Trophoblast cell (in vitro differentiated cells and primary cell): ENCODE results near the gene UQCC2.

Source experiments
- DNase-seq, 2 donors: peaks; one replicate each; pipeline ENCODE4 v3.0.0-alpha.2; 2016
- H2AFZ ChIP-seq: 2 replicates; pipeline ENCODE4 v1.6.1; 2013; ENCODE audit warnings: low read length, moderate library complexity, mild to moderate bottlenecking; ENCODE audit not compliant: insufficient read depth, poor library complexity
- H2AK5ac ChIP-seq: 2 replicates; pipeline ENCODE4 v1.6.1; 2013; ENCODE audit warnings: mild to moderate bottlenecking, low read length
- H2BK120ac ChIP-seq: 2 replicates; pipeline ENCODE4 v1.6.1; 2013; ENCODE audit warnings: low read length, mild to moderate bottlenecking, moderate library complexity; ENCODE audit not compliant: insufficient read depth, poor library complexity
- H2BK12ac ChIP-seq: 2 replicates; pipeline ENCODE4 v1.6.1; 2013; ENCODE audit warnings: mild to moderate bottlenecking, low read length, moderate library complexity
- H2BK5ac ChIP-seq: 2 replicates; pipeline ENCODE4 v1.6.1; 2013; ENCODE audit warnings: low read length, low read depth, moderate library complexity, mild to moderate bottlenecking; ENCODE audit not compliant: poor library complexity
- H3K14ac ChIP-seq: 2 replicates; pipeline ENCODE4 v1.6.1; 2013; ENCODE audit warnings: mild to moderate bottlenecking, low read length
- H3K18ac ChIP-seq: 2 replicates; pipeline ENCODE4 v1.6.1; 2013; ENCODE audit warnings: mild to moderate bottlenecking, low read length
- H3K23ac ChIP-seq: 2 replicates; pipeline ENCODE4 v1.6.1; 2013; ENCODE audit warnings: low read length
- H3K27ac ChIP-seq: 2 replicates; pipeline ENCODE4 v1.5.1; 2013; ENCODE audit warnings: low read depth, mild to moderate bottlenecking, inconsistent platforms, low read length, moderate library complexity
- H3K27me3 ChIP-seq: 2 replicates; pipeline ENCODE4 v1.6.1; 2013; ENCODE audit warnings: inconsistent platforms, mild to moderate bottlenecking, low read length, moderate library complexity; ENCODE audit not compliant: insufficient read depth
- H3K36me3 ChIP-seq, 2 experiments: 1 replicate in 1 of 2; 2 replicates in 1 of 2; pipeline ENCODE4 v1.6.1; 2013; ENCODE audit warnings: low read length in 2 of 2, mild to moderate bottlenecking in 2 of 2, moderate library complexity in 1 of 2; ENCODE audit not compliant: insufficient read depth in 2 of 2, control insufficient read depth in 1 of 2
- H3K4ac ChIP-seq: 2 replicates; pipeline ENCODE4 v1.6.1; 2013; ENCODE audit warnings: low read depth, mild to moderate bottlenecking, low read length, moderate library complexity
- H3K4me1 ChIP-seq, 2 experiments: 1 replicate in 1 of 2; 2 replicates in 1 of 2; pipeline ENCODE4 v1.6.1; 2013; ENCODE audit warnings: low read length in 2 of 2, mild to moderate bottlenecking in 2 of 2, moderate library complexity in 1 of 2; ENCODE audit not compliant: insufficient read depth in 2 of 2, control insufficient read depth in 1 of 2
- H3K4me2 ChIP-seq: 2 replicates; pipeline ENCODE4 v1.6.1; 2013; ENCODE audit warnings: inconsistent platforms, mild to moderate bottlenecking, low read length, moderate library complexity
- H3K4me3 ChIP-seq: 2 replicates; pipeline ENCODE4 v1.5.1; 2013; ENCODE audit warnings: mild to moderate bottlenecking, low read depth, low read length, inconsistent platforms
- H3K79me1 ChIP-seq: one replicate; pipeline ENCODE4 v1.6.1; 2013; ENCODE audit warnings: low read length
- H3K79me2 ChIP-seq: 2 replicates; pipeline ENCODE4 v1.6.1; 2013; ENCODE audit warnings: low read length, mild to moderate bottlenecking; ENCODE audit not compliant: control insufficient read depth, insufficient read depth, poor library complexity
- H3K9ac ChIP-seq: 2 replicates; pipeline ENCODE4 v1.6.1; 2013; ENCODE audit warnings: mild to moderate bottlenecking, low read length
- H3K9me3 ChIP-seq: 2 replicates; pipeline ENCODE4 v1.6.1; 2013; ENCODE audit warnings: low read depth, mild to moderate bottlenecking, control low read depth, inconsistent platforms, low read length; ENCODE audit not compliant: insufficient read depth
- H4K12ac ChIP-seq: 2 replicates; pipeline ENCODE4 v1.6.1; 2013; ENCODE audit warnings: low read depth, mild to moderate bottlenecking, low read length, moderate library complexity
- H4K8ac ChIP-seq: 2 replicates; pipeline ENCODE4 v1.6.1; 2013; ENCODE audit warnings: low read depth, mild to moderate bottlenecking, low read length, moderate library complexity
- H4K91ac ChIP-seq: one replicate; pipeline ENCODE4 v1.6.1; 2013; ENCODE audit warnings: low read depth, mild to moderate bottlenecking, low read length, moderate library complexity
- WGBS: extraction: QIAGEN DNeasy Blood & Tissue Kit; methylation state at CpG from one replicate; pipeline ENCODE4 v1.1.7; 2013; ENCODE audit warnings: missing lambda C conversion rate; ENCODE audit not compliant: insufficient read length, insufficient coverage; ENCODE audit errors: extremely low coverage; 5-methylcytosine and 5-hydroxymethylcytosine counted together

The UQCC2 gene

DNA sequence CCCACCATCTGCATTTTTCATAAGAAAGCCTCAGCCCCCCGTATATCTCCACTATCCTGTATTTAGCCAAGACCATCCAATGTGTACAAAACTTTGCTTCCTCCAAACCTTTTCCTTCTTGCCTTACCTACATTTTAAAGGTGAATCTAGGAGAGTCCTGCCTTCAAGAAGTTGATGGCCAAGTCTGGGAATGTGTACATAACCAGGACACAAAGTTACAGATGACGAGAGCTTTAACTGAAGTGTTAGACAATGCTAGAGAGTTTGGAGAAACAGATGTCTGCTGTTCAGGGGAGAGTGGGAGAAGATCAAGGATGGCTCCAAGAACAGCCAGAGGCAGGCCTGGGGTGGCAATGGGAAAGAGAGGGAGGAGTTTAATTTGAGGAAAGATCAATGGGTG is 2.3 kb upstream of the UQCC2 start:
- Histone ChIP-seq H2AFZ (no peak overlapping the region), H2AK5ac (no peak overlapping the region), H3K9ac (no peak overlapping the region), H3K79me2 (peaks cover 2% of the 10 kb centered on the region), H2BK12ac (no peak overlapping the region), H3K27ac (no peak overlapping the region), H3K4me2 (no peak overlapping the region), H3K23ac (no peak overlapping the region), H3K4me1 (peaks cover 4 to 13% of the 10 kb centered on the region in 2 experiments), H3K18ac (no peak overlapping the region), H4K8ac (no peak overlapping the region), H3K27me3 (no peaks in the 10 kb centered on the region), H3K79me1 (peaks cover 3% of the 10 kb centered on the region), H3K4ac (no peak overlapping the region), H3K4me3 (no peak overlapping the region), H2BK120ac (no peak overlapping the region), H3K9me3 (no peaks in the 10 kb centered on the region), H4K91ac (no peak overlapping the region), H4K12ac (no peak overlapping the region), H3K14ac (no peak overlapping the region), H3K36me3 (peaks cover 4 to 5% of the 10 kb centered on the region in 2 experiments), H2BK5ac (no peak overlapping the region)
- no peak for DNase-seq
- WGBS = no CpG with 5 or more reads among the region's 2 CpGs

DNA sequence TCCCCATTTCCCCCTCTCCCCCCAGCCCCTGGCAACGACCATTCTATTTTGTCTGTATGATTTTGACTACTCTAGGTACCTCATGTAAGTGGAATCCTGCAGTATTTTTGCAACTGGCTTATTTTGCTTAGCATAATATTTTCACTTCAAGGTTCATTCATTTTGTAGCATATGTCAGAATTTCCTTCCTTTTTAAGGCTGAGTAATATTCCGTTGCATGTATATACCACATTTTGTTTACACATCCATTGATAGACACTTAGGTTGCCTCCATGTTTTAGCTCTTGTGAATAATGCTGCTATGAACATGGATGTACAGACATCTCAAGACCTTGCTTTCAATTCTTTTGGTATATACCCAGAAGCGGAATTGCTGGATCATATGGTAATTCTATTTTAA is 1.4 kb upstream of the UQCC2 start:
- Histone ChIP-seq H3K23ac (no peak overlapping the region), H3K27me3 (no peaks in the 10 kb centered on the region), H3K4me3 (no peak overlapping the region), H3K9ac (no peak overlapping the region), H2BK12ac (no peak overlapping the region), H3K4me2 (no peak overlapping the region), H4K12ac (no peak overlapping the region), H4K91ac (no peak overlapping the region), H3K4ac (no peak overlapping the region), H3K79me1 (peaks cover 3% of the 10 kb centered on the region), H4K8ac (no peak overlapping the region), H2AFZ (no peak overlapping the region), H3K9me3 (no peaks in the 10 kb centered on the region), H3K27ac (no peak overlapping the region), H3K4me1 (peaks cover 4 to 13% of the 10 kb centered on the region in 2 experiments), H3K36me3 (peaks cover 7 to 12% of the 10 kb centered on the region in 2 experiments), H2BK5ac (no peak overlapping the region), H3K79me2 (peaks cover 2% of the 10 kb centered on the region), H2AK5ac (no peak overlapping the region), H2BK120ac (no peak overlapping the region), H3K18ac (no peak overlapping the region), H3K14ac (no peak overlapping the region)
- no CpG with 5 or more reads among the region's 3 CpGs for WGBS
- no peak for DNase-seq

DNA sequence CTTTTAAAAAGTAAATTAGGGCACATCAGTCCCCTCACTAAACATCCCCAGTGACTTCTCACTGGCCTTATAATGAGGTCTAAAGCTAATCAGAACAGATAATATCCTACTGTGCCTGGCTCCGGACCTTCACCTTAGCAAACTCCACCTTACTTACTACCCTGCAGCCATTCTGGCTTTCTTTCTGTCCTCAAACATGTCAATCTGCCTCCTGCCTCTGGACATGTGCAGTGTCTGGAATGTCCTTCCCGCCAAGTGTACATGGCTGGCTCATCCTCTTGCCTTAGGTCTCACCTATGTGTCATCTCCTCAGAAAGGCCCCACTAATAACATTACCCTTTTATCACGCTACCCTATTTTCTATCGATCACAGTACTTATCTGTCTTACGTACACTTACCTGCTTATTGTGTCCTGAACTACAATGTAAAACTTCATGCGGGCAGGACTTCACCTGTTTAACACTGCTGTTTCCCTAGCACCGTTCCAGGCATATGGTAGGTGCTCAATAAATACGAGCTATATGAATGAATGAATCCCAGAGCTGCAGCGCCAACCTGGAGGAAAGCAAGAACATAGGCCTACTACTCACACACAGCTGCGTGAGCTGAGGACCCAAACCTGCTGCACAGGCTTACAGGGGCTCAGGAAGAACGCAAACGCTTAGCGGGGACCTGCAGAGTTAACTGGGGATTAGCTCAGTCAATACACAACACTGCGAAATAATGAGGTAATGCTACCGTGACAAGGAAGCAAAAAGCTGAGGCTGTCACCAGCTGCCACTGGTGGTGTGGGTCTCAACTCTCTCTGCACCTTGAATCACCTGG is 991 bp downstream of the UQCC2 start:
- Histone ChIP-seq H3K27ac (no peak overlapping the region), H3K79me1 (peaks cover 3% of the 10 kb centered on the region), H2BK5ac (no peak overlapping the region), H2BK120ac (no peak overlapping the region), H2AFZ (peak overlapping the region; percentile 12), H3K14ac (no peak overlapping the region), H3K79me2 (peaks cover 2% of the 10 kb centered on the region), H2BK12ac (no peak overlapping the region), H4K91ac (no peak overlapping the region), H4K12ac (peak overlapping the region; percentile 12), H3K4me2 (peak overlapping the region; percentile 77), H2AK5ac (peak overlapping the region; percentile 18), H3K4me1 (peaks cover 4 to 13% of the 10 kb centered on the region in 2 experiments), H3K27me3 (no peaks in the 10 kb centered on the region), H3K23ac (no peak overlapping the region), H4K8ac (peak overlapping the region; percentile 94), H3K36me3 (peaks cover 9 to 14% of the 10 kb centered on the region in 2 experiments), H3K4me3 (no peak overlapping the region), H3K9ac (no peak overlapping the region), H3K9me3 (no peaks in the 10 kb centered on the region), H3K18ac (peak overlapping the region; percentile 52), H3K4ac (peak overlapping the region; percentile 16)
- no peak for DNase-seq
- 100% methylated on average over 3 of the region's 15 CpGs for WGBS

DNA sequence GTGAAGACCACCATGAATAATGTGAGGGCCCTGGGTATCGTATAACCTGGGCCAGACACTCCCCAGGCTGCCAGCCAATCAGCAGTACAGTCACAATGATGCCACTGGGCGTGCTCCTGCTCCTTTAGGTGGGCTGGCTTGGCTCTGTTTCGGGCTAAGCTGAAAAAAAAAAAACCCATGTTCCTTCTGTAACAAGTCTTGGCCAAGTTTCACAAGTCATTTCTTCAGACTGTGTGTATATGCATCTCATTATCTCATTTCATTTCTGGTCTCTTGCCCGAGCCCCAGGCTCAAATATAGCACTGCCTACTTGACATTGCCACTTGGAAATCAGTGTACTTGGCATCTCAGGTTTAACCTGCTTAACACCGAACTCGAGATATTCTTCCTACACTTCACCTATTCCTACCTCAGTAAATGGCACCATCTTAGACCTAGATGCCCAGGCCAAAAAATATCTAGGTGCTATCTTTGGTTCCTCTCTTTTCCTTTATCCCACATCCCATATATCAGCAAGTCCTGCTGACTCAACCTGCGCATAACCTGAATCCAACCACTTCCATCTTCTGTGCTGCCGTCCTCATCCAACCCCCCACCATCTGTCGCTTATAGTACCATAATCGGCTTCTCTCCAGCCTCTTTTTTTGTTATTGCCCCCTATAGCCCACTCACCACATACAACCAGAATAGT is 1.8 kb downstream of the UQCC2 start:
- Histone ChIP-seq H2BK12ac (no peak overlapping the region), H3K9me3 (peaks cover under 1% of the 10 kb centered on the region), H2AFZ (no peak overlapping the region), H3K4me1 (peaks cover 4 to 16% of the 10 kb centered on the region in 2 experiments), H2AK5ac (no peak overlapping the region), H3K79me1 (peaks cover 3% of the 10 kb centered on the region), H4K12ac (no peak overlapping the region), H2BK5ac (no peak overlapping the region), H3K4ac (no peak overlapping the region), H3K36me3 (peaks cover 9 to 14% of the 10 kb centered on the region in 2 experiments), H3K9ac (no peak overlapping the region), H3K79me2 (peaks cover 2% of the 10 kb centered on the region), H3K23ac (no peak overlapping the region), H3K18ac (no peak overlapping the region), H4K91ac (no peak overlapping the region), H4K8ac (no peak overlapping the region), H3K27me3 (no peaks in the 10 kb centered on the region), H3K4me3 (no peak overlapping the region), H3K4me2 (no peak overlapping the region), H2BK120ac (no peak overlapping the region), H3K14ac (no peak overlapping the region), H3K27ac (no peak overlapping the region)
- WGBS = no CpG with 5 or more reads among the region's 10 CpGs
- DNase-seq = no peak
